K562 (cell line): ENCODE measurements around the gene MACROD2. TPM values are rescaled to one million over a fixed set of nuclear protein-coding genes. Genes with fewer than 3 reads are reported as not detected.
"Not testable (repeated sequence)": the region's sequence is repeated elsewhere in the genome, so short reads cannot be mapped to it uniquely, and the experiment has no call there.

Experiments used
- ATAC-seq: fragments of 200-7000 bp; cut with Tn5 transposase; 3 replicates; pipeline ENCODE4 v1.9.1; 2020; ENCODE audit warnings: moderate library complexity
- BruUV-seq: library from RNA; stranded (reverse); fragments of 400-500 nt; replicated peaks from 2 replicates; lab custom pipeline; 2021; lab: Mats Ljungman, UMichigan
- CTCF ChIA-PET: fragments of 300-600 bp; formaldehyde crosslinking; extraction: SDS; loops from one replicate; lab custom pipeline; 2021; ENCODE audit warnings: low intra/inter-chr PET ratio; lab: Yijun Ruan, JAX
- POLR2A ChIA-PET: fragments of 300-600, 350-650 bp; sonication (Branson Sonifier 250); formaldehyde crosslinking; extraction: SDS; loops from one replicate; lab custom pipeline; 2021; ENCODE audit warnings: antibody characterized with exemption, inconsistent platforms; lab: Yijun Ruan, JAX
- DNase-seq, 4 experiments: peaks; one replicate each; pipeline versions ENCODE4 v3.0.0 to v3.0.0-alpha.2; 2011 to 2018; ENCODE audit warnings: low spot score in 3 of 4, mixed read lengths in 3 of 4; ENCODE audit errors: extremely low read depth in 1 of 4
- FAIRE-seq: peaks from 2 replicates; lab custom pipeline; 2011; peaks lifted over from hg19 to GRCh38; lab: Jason Lieb, UNC
- H2AFZ ChIP-seq: 2 replicates; pipeline ENCODE4 v1.6.0; 2011; ENCODE audit warnings: low read depth, low read length, control low read depth, inconsistent platforms
- H3K27ac ChIP-seq: fragments of 200-600 bp; 3 replicates; pipeline ENCODE4 v1.8.0; 2011; ENCODE audit warnings: low read depth, mild to moderate bottlenecking, control low read depth, inconsistent platforms, low read length, moderate library complexity, mixed read lengths; ENCODE audit errors: extremely low read depth
- H3K27me3 ChIP-seq, 2 experiments: fragments of 300-600 bp in 1 of 2; 2 replicates in 1 of 2; 3 replicates in 1 of 2; pipeline versions ENCODE4 v1.6.0 to v1.8.0; 2011; ENCODE audit warnings: inconsistent platforms in 2 of 2, low read length in 2 of 2, mild to moderate bottlenecking in 1 of 2, mixed read lengths in 1 of 2, moderate library complexity in 1 of 2; ENCODE audit not compliant: control insufficient read depth in 2 of 2, insufficient read depth in 2 of 2
- H3K36me3 ChIP-seq: fragments of 300-600 bp; 3 replicates; pipeline ENCODE4 v1.8.0; 2011; ENCODE audit warnings: mild to moderate bottlenecking, low read length, inconsistent platforms; ENCODE audit not compliant: control insufficient read depth, insufficient read depth
- H3K4me1 ChIP-seq, 2 experiments: fragments of 200-600 bp in 1 of 2; replicated peaks in 1 of 2; 2 replicates in 1 of 2; 3 replicates in 1 of 2; pipeline versions ENCODE4 v1.5.1 to v1.8.0; 2011; ENCODE audit warnings: inconsistent platforms in 2 of 2, low read length in 2 of 2, mild to moderate bottlenecking in 1 of 2, mixed read lengths in 1 of 2, moderate library complexity in 1 of 2; ENCODE audit not compliant: control insufficient read depth in 2 of 2, insufficient read depth in 2 of 2
- H3K4me2 ChIP-seq: 2 replicates; pipeline ENCODE4 v1.6.1; 2011; ENCODE audit warnings: low read length, control low read depth, inconsistent platforms, mixed read lengths; ENCODE audit not compliant: insufficient read depth
- H3K4me3 ChIP-seq: fragments of 200-600 bp; sonication (generic), shearing (Covaris generic); 2 replicates; pipeline ENCODE4 v1.5.1; 2016; ENCODE audit warnings: control low read depth, inconsistent platforms
- H3K79me2 ChIP-seq: fragments of 200-600 bp; 3 replicates; pipeline ENCODE4 v1.8.0; 2011; ENCODE audit warnings: low read length, inconsistent platforms; ENCODE audit not compliant: control insufficient read depth, insufficient read depth
- H3K9ac ChIP-seq, 2 experiments: 2 replicates each; pipeline versions ENCODE4 v1.6.0 to v1.6.1; 2011; ENCODE audit warnings: low read depth in 2 of 2, low read length in 2 of 2, control low read depth in 1 of 2, inconsistent platforms in 1 of 2, mild to moderate bottlenecking in 1 of 2, mixed read lengths in 1 of 2; ENCODE audit not compliant: insufficient read depth in 1 of 2
- H3K9me1 ChIP-seq: one replicate; pipeline ENCODE4 v1.6.0; 2011; ENCODE audit warnings: inconsistent platforms, mild to moderate bottlenecking, low read length, moderate library complexity; ENCODE audit not compliant: control insufficient read depth, insufficient read depth
- H3K9me3 ChIP-seq: replicated peaks from 2 replicates; pipeline ENCODE4 v1.5.1; 2011; ENCODE audit warnings: low read depth, low read length, inconsistent platforms; ENCODE audit not compliant: control insufficient read depth, insufficient read depth
- H4K20me1 ChIP-seq: replicated peaks from 2 replicates; pipeline ENCODE4 v1.6.1; 2011; ENCODE audit warnings: low read length, inconsistent platforms, mixed read lengths; ENCODE audit not compliant: control insufficient read depth, insufficient read depth
- CBFA2T2 ChIP-seq: fragments of 450-650 bp; conservative IDR thresholded peaks from 2 replicates; pipeline ENCODE4 v1.6.1; 2017; ENCODE audit warnings: mild to moderate bottlenecking
- WGBS: fragments of 100-300 bp; shearing (Covaris generic); methylation state at CpG from one replicate; pipeline ENCODE4 v1.1.6; 2016; ENCODE audit warnings: low coverage, mixed read lengths; ENCODE audit not compliant: insufficient coverage; ENCODE audit errors: missing lambda C conversion rate; 5-methylcytosine and 5-hydroxymethylcytosine counted together
- in situ Hi-C: fragments of 300-500 bp; cut with MboI; formaldehyde crosslinking; loops from 4 replicates; pipeline ENCODE4 v1.15.0; 2018; ENCODE audit warnings: inconsistent platforms, mixed read lengths
- intact Hi-C: fragments of 100-400 bp; cut with micrococcal nuclease; formaldehyde crosslinking; loops from 2 replicates; pipeline ENCODE4 v1.14.2; 2022
- polyA plus RNA-seq, 8 experiments: library from polyadenylated mRNA; depleted of rRNA in 4 of 8; stranded (reverse) in 5 of 8; unstranded in 3 of 8; fragments of >200 nt; fragmentation: Nextera tagmentation in 2 of 8; fragmentation: Illumina TruSeq in 1 of 8; extraction: Ambion mirVana in 2 of 8; extraction: Trizol in 1 of 8; gene quantifications; 2 replicates each; pipeline versions ENCODE4 v1.2.1 to v1.2.3, GENCODE V29; 2011 to 2014; ENCODE audit warnings: inconsistent platforms in 1 of 8, missing spikeins in 1 of 8
- total RNA-seq, 7 experiments: library from RNA; depleted of rRNA in 6 of 7; stranded (reverse); fragments of >200 nt in 6 of 7; fragmentation: Illumina TruSeq in 2 of 7; extraction: Trizol in 2 of 7; gene quantifications; 2 replicates each; pipeline versions ENCODE4 v1.2.1 to v1.2.3, GENCODE V29; 2011 to 2021; ENCODE audit warnings: low replicate concordance in 1 of 7

The MACROD2 gene
- total and polyA plus RNA-seq, 9 of the 15 experiments (the other 6 are each of a cell fraction or from before 2014, with no cell fraction given) = not detected

- FAIRE-seq = no peak
- no peak for DNase-seq
- no peaks in the 10 kb centered on the region for H4K20me1 ChIP-seq
- in situ Hi-C loops = no loop called here
- H2AFZ ChIP-seq = no peak overlapping the region
- no peak overlapping the region for H3K4me3 ChIP-seq
- no peak overlapping the region for H3K9ac ChIP-seq
- POLR2A ChIA-PET = no interaction called here
- no peaks in the 10 kb centered on the region for H3K27me3 ChIP-seq
- H3K27ac ChIP-seq = no peak overlapping the region
- TF ChIP-seq CBFA2T2 = no peak
- ATAC-seq = no peak
- CTCF ChIA-PET = no interaction called here
- intact Hi-C loops = no loop called here
- no peak overlapping the region for H3K4me2 ChIP-seq
- H3K36me3 ChIP-seq = no peaks in the 10 kb centered on the region
- H3K4me1 ChIP-seq = no peaks in the 10 kb centered on the region
- no peaks in the 10 kb centered on the region for H3K9me3 ChIP-seq
- BruUV-seq = no TSS peak
- H3K79me2 ChIP-seq = no peaks in the 10 kb centered on the region
- no peaks in the 10 kb centered on the region for H3K9me1 ChIP-seq
Observed at GRCh38 chr20:14266246-14266645, 270.9 kb downstream of the MACROD2 start.

- FAIRE-seq, H3K36me3 ChIP-seq, H3K4me3 ChIP-seq, H3K27ac ChIP-seq, H3K27me3 ChIP-seq, CTCF ChIA-PET, H4K20me1 ChIP-seq, POLR2A ChIA-PET, H2AFZ ChIP-seq, DNase-seq, H3K79me2 ChIP-seq, H3K9me3 ChIP-seq, H3K9ac ChIP-seq, H3K4me1 ChIP-seq, H3K9me1 ChIP-seq, H3K4me2 ChIP-seq, intact Hi-C loops, in situ Hi-C loops, BruUV-seq, ATAC-seq: not testable (repeated sequence)
- 0% methylated on average over 2 of the region's 9 CpGs for WGBS
Observed at GRCh38 chr20:14270751-14271150, 275.4 kb downstream of the MACROD2 start.
